Activated T-cell treated with anti-CD3 and anti-CD28 coated beads, Interleukin-2, amount 50 U/mL, for 48 hours (primary cell): ENCODE results near the gene CBX6.
"Not testable (repeated sequence)": the region's sequence is repeated elsewhere in the genome, so short reads cannot be mapped to it uniquely, and the experiment has no call there.

Source experiments
- DNase-seq, 2 experiments: peaks; one replicate each; pipeline ENCODE4 v3.0.0-alpha.2; 2020

CBX6 gene

GRCh38 chr22:38860283-38861169 is 11.5 kb downstream of the CBX6 start:
- no peak for DNase-seq

- no peak for DNase-seq
These were observed 12.3 kb downstream of the CBX6 start for GRCh38 chr22:38859581-38860282.

- no peak for DNase-seq
These were observed 13.5 kb downstream of the CBX6 start for GRCh38 chr22:38858492-38858891.

GRCh38 chr22:38854476-38854875 is 17.5 kb downstream of the CBX6 start:
- DNase-seq, result not testable (repeated sequence)

- not testable (repeated sequence) for DNase-seq
These were observed 18.1 kb downstream of the CBX6 start for GRCh38 chr22:38853883-38854282.

GRCh38 chr22:38853196-38853651 is 18.8 kb downstream of the CBX6 start:
- no peak for DNase-seq

GRCh38 chr22:38852522-38852921 is 19.5 kb downstream of the CBX6 start:
- DNase-seq, result no peak

GRCh38 chr22:38850941-38851849 is 20.8 kb downstream of the CBX6 start:
- DNase-seq, result no peak

- no peak for DNase-seq
These were observed 21.6 kb downstream of the CBX6 start for GRCh38 chr22:38850399-38850798.

- no peak for DNase-seq
These were observed 22.2 kb downstream of the CBX6 start for GRCh38 chr22:38849811-38850210.

GRCh38 chr22:38846412-38846811 is 25.6 kb downstream of the CBX6 start:
- no peak for DNase-seq

- no peak for DNase-seq
These were observed 26.8 kb downstream of the CBX6 start for GRCh38 chr22:38845004-38845740.

- no peak for DNase-seq
These were observed 27.6 kb downstream of the CBX6 start for GRCh38 chr22:38844315-38845003.

- DNase-seq, result peak; percentile 44 to 68
These were observed 28.2 kb downstream of the CBX6 start, which contains the start of gene NPTXR for GRCh38 chr22:38843657-38844314. NPTXR (minus strand) TSS chr22:38844028.

GRCh38 chr22:38843201-38843656 is 28.8 kb downstream of the CBX6 start:
- peak; percentile 58 to 77 for DNase-seq

- DNase-seq, result no peak
These were observed 29.4 kb downstream of the CBX6 start for GRCh38 chr22:38842512-38843200.

GRCh38 chr22:38841635-38842034 is 30.4 kb downstream of the CBX6 start:
- DNase-seq, result no peak

- DNase-seq, result no peak
These were observed 30.8 kb downstream of the CBX6 start for GRCh38 chr22:38841211-38841610.

GRCh38 chr22:38840129-38840528 is 31.9 kb downstream of the CBX6 start:
- DNase-seq, result no peak

- DNase-seq, result no peak
These were observed 32.3 kb downstream of the CBX6 start for GRCh38 chr22:38839686-38840085.
